Loucy (cell line): ENCODE results near the gene NUTM2B.
"Not testable (repeated sequence)": the region's sequence is repeated elsewhere in the genome, so short reads cannot be mapped to it uniquely, and the experiment has no call there.

Experiments
- H2AFZ ChIP-seq: fragments of 200-600 bp; sonication (generic); 2 replicates; pipeline ENCODE4 v1.6.0; 2016; ENCODE audit warnings: antibody characterized with exemption, mild to moderate bottlenecking, low read length, moderate library complexity
- H3F3A ChIP-seq: fragments of 200-600 bp; 2 replicates; pipeline ENCODE4 v1.6.0; 2016; ENCODE audit warnings: antibody characterized with exemption, low read depth, mild to moderate bottlenecking
- H3K27me3 ChIP-seq: fragments of 200-600 bp; sonication (generic); 2 replicates; pipeline ENCODE4 v1.6.1; 2014; ENCODE audit warnings: low read length, mild to moderate bottlenecking; ENCODE audit not compliant: insufficient read depth, poor library complexity, severe bottlenecking
- H3K36me3 ChIP-seq: fragments of 200-600 bp; sonication (generic); 2 replicates; pipeline ENCODE4 v1.6.1; 2016; ENCODE audit warnings: low read length; ENCODE audit not compliant: insufficient read depth
- H3K4me1 ChIP-seq: fragments of 200-600 bp; sonication (generic); 2 replicates; pipeline ENCODE4 v1.5.1; 2014; ENCODE audit warnings: low read length, mild to moderate bottlenecking; ENCODE audit not compliant: insufficient read depth, poor library complexity, severe bottlenecking
- H3K4me2 ChIP-seq: fragments of 200-600 bp; sonication (generic); 2 replicates; pipeline ENCODE4 v1.6.0; 2014; ENCODE audit warnings: antibody characterized with exemption, low read length, low read depth, mild to moderate bottlenecking; ENCODE audit not compliant: poor library complexity, severe bottlenecking
- H3K4me3 ChIP-seq: fragments of 200-600 bp; sonication (generic); 2 replicates; pipeline ENCODE4 v1.5.1; 2014; ENCODE audit warnings: low read length, mild to moderate bottlenecking, mixed read lengths; ENCODE audit not compliant: poor library complexity, severe bottlenecking
- H3K79me2 ChIP-seq: fragments of 200-600 bp; sonication (generic); 2 replicates; pipeline ENCODE4 v1.6.1; 2014; ENCODE audit warnings: low read length; ENCODE audit not compliant: insufficient read depth
- H3K9ac ChIP-seq: fragments of 200-600 bp; sonication (generic); 2 replicates; pipeline ENCODE4 v1.6.0; 2014; ENCODE audit warnings: mild to moderate bottlenecking, low read depth, low read length, moderate library complexity; ENCODE audit not compliant: poor library complexity, severe bottlenecking
- H3K9me2 ChIP-seq: fragments of 200-600 bp; sonication (generic); replicated peaks from 2 replicates; pipeline ENCODE4 v1.6.1; 2016; ENCODE audit warnings: low read depth, low read length, mixed read lengths
- H3K9me3 ChIP-seq: fragments of 200-600 bp; sonication (generic); 2 replicates; pipeline ENCODE4 v1.6.1; 2014; ENCODE audit warnings: mild to moderate bottlenecking, antibody characterized with exemption, low read length, low read depth; ENCODE audit not compliant: insufficient read depth
- H4K20me1 ChIP-seq: fragments of 200-600 bp; sonication (generic); 2 replicates; pipeline ENCODE4 v1.6.0; 2014; ENCODE audit warnings: antibody characterized with exemption, low read length, mild to moderate bottlenecking; ENCODE audit not compliant: insufficient read depth, poor library complexity, severe bottlenecking

NUTM2B gene

DNA sequence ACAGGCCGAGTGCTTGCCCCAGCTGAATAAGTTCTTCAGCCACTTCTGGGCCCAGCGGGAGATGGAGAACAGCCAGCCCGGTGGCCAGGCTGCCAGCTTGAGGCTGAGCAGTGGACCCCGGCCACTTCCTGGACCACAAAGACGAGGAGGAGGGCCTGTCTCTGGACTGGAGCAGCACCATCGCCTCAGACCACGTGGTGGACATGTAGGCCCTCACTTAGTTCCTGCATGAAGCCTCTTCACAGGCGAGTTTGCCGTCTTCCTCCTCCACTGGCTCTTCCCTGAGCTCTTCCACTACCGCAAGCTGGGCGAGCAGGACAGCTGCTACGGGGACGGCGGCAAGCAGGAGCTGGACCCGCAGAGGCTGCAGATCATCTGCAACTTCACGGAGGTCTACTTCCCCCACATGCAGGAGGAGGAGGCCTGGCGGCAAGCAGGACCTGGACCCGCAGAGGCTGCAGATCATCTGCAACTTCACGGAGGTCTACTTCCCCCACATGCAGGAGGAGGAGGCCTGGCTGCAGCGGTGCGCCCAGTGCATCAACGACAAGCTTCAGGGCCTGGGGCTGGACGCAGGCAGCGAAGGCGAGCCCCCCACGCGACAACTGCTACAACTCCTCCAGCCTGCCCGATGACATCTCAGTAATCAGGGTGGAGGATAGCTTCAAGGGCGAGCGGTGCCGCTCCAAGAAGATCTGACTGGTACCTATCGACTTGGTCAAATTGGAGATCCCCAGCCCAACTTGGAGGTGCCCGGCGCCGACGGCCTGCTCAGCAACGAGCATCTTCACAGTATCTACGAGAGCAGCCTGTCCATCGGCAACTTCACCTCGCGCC, 18.9 kb upstream of the NUTM2B start:
- not testable (repeated sequence) for H3F3A ChIP-seq, H4K20me1 ChIP-seq, H3K36me3 ChIP-seq, H3K4me3 ChIP-seq, H2AFZ ChIP-seq, H3K4me2 ChIP-seq, H3K4me1 ChIP-seq, H3K9me2 ChIP-seq, H3K9ac ChIP-seq, H3K27me3 ChIP-seq, H3K9me3 ChIP-seq, H3K79me2 ChIP-seq

DNA sequence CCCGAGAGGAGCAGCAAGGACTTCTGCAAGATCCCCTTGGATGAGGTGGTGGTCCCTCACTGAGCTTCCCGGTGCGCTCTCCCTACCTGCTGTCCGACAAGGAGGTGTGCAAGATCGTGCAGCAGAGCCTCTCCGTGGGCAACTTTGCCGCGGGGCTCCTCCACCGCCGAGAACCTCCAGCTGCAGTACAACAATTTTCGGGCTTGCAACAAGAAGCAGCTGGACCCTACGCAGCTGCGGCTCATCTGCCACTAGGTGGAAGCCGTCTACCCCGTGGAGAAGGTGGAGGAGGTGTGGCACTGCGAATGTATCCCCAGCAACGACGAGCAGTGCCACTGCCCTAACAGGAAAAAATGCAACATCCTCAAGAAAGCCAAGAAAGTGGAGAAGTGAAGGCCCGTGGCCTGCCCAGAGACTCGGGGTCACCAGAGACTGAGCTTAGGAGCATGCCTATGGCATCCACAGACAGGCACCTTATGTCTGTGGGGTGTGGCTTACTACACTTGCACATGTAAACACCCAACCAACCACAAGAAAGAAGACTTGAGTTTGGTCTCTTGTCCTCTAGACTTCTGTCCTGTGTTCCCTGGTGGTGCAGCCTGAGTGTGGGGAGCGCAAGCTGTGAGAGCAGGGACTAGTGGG, 17.9 kb upstream of the NUTM2B start:
- H3K4me3 ChIP-seq, result not testable (repeated sequence)

DNA sequence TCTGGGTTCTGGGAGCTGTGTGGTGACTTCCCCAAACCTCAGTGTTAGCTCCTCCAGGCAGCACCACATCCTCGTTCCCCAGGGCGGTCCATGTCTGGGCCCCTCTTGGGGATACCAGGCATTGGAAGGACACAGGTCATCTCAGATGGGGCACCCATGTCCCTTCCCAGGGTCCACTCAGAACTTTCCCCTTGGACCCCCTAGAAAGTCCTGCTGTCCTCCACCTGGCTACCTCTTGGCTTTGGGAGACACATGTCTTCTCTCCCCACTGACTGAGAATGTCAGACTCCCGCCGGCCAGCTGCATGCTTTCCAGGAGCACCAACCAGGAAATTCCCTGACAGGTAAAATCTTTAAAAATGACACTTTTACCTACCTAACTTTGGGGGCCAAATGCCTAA, 16.4 kb upstream of the NUTM2B start:
- H3K4me1 ChIP-seq, H3K4me2 ChIP-seq, H3F3A ChIP-seq, H3K79me2 ChIP-seq, H3K36me3 ChIP-seq, H3K9ac ChIP-seq, H3K4me3 ChIP-seq, H3K27me3 ChIP-seq, H3K9me3 ChIP-seq, H2AFZ ChIP-seq, H4K20me1 ChIP-seq, H3K9me2 ChIP-seq: not testable (repeated sequence)

More for the DNA sequence above, 17.9 kb upstream of the NUTM2B start:
- not testable (repeated sequence) for H3K27me3 ChIP-seq, H4K20me1 ChIP-seq, H3K9me3 ChIP-seq, H3K9me2 ChIP-seq, H3K4me2 ChIP-seq, H3K4me1 ChIP-seq, H3K9ac ChIP-seq, H3K79me2 ChIP-seq, H3K36me3 ChIP-seq, H2AFZ ChIP-seq, H3F3A ChIP-seq

DNA sequence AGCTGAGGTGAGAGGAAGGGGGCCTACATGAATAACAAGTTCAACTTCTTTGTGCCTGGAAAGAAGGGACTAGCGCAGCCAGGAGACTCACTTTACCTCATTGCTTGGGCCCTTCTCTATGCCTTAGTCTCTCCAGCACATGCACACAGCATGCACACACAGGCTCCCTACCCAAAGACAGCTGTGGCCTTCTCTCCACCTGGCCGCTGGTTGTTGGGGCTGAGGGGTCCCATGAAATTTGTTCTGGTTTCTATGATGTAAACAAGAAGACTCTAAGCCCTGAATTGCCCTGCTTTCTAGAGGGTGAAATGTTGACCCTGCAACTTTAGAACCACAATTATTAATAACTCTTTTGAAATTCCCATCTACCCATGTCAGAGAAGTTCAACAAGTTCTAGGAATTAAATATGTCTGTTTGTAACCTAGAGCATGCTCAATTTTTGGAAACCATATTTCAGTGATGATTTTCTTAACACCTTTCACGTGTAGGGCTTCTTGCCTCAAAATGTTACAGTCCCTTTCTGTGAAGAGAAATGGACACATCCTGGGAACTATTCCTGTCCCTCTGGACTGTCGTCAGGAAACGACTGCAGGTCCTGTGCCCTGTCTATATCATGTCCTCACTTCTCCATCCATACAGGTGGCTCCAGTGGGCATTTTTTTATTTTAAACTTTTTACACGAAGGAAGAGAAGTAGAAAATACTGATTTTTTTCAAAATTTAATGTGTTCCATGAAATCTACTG, 15.4 kb upstream of the NUTM2B start:
- H3K9ac ChIP-seq, H3K4me3 ChIP-seq, H3K4me1 ChIP-seq, H3K9me2 ChIP-seq, H3F3A ChIP-seq, H2AFZ ChIP-seq, H3K9me3 ChIP-seq, H3K79me2 ChIP-seq, H3K27me3 ChIP-seq, H3K36me3 ChIP-seq, H3K4me2 ChIP-seq, H4K20me1 ChIP-seq: not testable (repeated sequence)

DNA sequence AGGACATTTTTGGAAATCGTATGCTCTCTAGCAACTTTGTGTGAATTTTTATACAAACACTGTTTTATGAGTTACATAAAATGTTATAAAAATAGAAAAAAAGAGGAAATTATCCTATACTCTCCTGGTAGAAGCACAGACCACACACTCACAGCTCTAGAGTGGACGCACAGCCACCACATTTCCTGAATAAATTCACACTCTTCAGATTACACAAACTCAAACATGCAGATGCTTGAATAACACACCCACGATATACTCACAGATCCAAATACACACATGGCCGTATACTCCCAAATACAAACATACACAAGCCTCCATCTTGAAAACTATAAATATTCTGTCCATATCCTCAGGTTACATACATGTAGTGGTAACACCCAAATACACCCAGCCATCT, 14.2 kb upstream of the NUTM2B start:
- H3K9ac ChIP-seq, H2AFZ ChIP-seq, H3K4me1 ChIP-seq, H4K20me1 ChIP-seq, H3K9me3 ChIP-seq, H3F3A ChIP-seq, H3K4me2 ChIP-seq, H3K27me3 ChIP-seq, H3K36me3 ChIP-seq, H3K79me2 ChIP-seq, H3K4me3 ChIP-seq, H3K9me2 ChIP-seq: not testable (repeated sequence)

DNA sequence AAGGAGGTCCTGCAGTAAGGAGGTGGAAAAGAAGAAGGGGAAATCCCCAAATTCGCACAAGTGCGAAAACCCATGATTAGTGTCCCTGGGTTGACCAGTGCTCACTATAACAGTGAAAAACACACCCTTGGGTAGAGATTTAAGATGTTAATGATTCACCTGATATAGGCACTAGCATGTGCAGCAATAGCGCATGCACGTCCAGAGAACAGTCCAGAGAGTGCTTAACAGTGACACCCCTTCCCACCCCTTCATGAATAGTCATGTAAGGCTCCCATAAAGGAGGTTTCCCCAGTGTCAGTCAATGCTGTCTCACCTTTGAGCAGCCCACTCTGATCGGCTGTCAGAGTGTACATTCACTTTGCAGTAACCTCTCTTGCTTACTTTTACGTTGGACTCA, 6.4 kb upstream of the NUTM2B start:
- H3K27me3 ChIP-seq, H3F3A ChIP-seq, H3K9ac ChIP-seq, H3K36me3 ChIP-seq, H3K79me2 ChIP-seq, H3K4me3 ChIP-seq, H2AFZ ChIP-seq, H3K9me2 ChIP-seq, H3K4me1 ChIP-seq, H4K20me1 ChIP-seq, H3K4me2 ChIP-seq, H3K9me3 ChIP-seq: not testable (repeated sequence)

DNA sequence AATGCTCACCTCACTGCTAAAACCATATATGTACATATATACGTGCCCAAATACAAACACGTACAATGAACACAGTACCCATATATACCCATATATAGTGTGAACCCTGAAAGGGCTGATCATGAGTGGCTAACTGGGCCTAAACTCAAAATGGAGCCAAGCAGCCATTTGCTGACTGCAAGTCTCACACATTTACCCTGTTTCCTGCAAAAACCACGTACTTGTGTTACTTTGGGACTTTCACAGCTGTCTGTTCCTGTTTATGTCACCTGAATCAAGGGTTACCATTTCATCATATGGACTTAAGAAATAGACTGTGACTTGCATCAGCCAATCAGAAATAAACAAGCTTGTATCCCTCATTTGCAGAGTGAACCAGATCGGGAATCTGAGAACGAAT, 5.9 kb upstream of the NUTM2B start:
- H4K20me1 ChIP-seq, H3K36me3 ChIP-seq, H3K4me1 ChIP-seq, H3K9ac ChIP-seq, H3F3A ChIP-seq, H2AFZ ChIP-seq, H3K27me3 ChIP-seq, H3K4me2 ChIP-seq, H3K9me2 ChIP-seq, H3K9me3 ChIP-seq, H3K4me3 ChIP-seq, H3K79me2 ChIP-seq: not testable (repeated sequence)
